HepG2 (cell line): ENCODE measurements around the gene CEBPZOS. TPM values are rescaled to one million over a fixed set of nuclear protein-coding genes. Genes with fewer than 3 reads are reported as not detected.
A peak's percentile ranks its signal among the peaks of the same experiment; 100 is the strongest.

ENCODE experiments used
- ARHGAP35 ChIP-seq: sonication (generic); formaldehyde crosslinking; IDR thresholded peaks from 2 replicates; pipeline ENCODE4 v1.9.0; 2022; ENCODE audit warnings: mild to moderate bottlenecking, inconsistent platforms, moderate library complexity, missing genetic modification reagents, borderline replicate concordance
- BCL6 ChIP-seq: IDR thresholded peaks from 2 replicates; pipeline ENCODE4 v1.6.1; 2016; ENCODE audit warnings: missing genetic modification reagents, missing compliant biosample characterization
- CENPT ChIP-seq: sonication (generic); formaldehyde crosslinking; IDR thresholded peaks from 2 replicates; pipeline ENCODE4 v1.8.0; 2022; ENCODE audit warnings: low read depth, mild to moderate bottlenecking, moderate library complexity, missing genetic modification reagents
- JDP2 ChIP-seq: sonication (generic); formaldehyde crosslinking; IDR thresholded peaks from 2 replicates; pipeline ENCODE4 v1.8.1; 2022; ENCODE audit warnings: missing genetic modification reagents, borderline replicate concordance
- MEIS2 ChIP-seq: sonication (generic); formaldehyde crosslinking; IDR thresholded peaks from 2 replicates; pipeline ENCODE4 v1.9.0; 2021; ENCODE audit warnings: mild to moderate bottlenecking, missing genetic modification reagents
- NKX3-1 ChIP-seq: sonication (generic); formaldehyde crosslinking; IDR thresholded peaks from 2 replicates; pipeline ENCODE4 v1.5.0; 2020; ENCODE audit warnings: missing genetic modification reagents
- PLRG1 ChIP-seq: fragments of 450-650 bp; conservative IDR thresholded peaks from 2 replicates; pipeline ENCODE4 v1.6.1; 2016
- SNAI1 ChIP-seq: sonication (generic); formaldehyde crosslinking; IDR thresholded peaks from 2 replicates; pipeline ENCODE4 v1.5.0; 2020; ENCODE audit warnings: mild to moderate bottlenecking, missing genetic modification reagents, borderline replicate concordance
- SRSF4 ChIP-seq: fragments of 200-400 bp; formaldehyde crosslinking; IDR thresholded peaks from one replicate; pipeline ENCODE4 v1.6.1; 2018; ENCODE audit warnings: mild to moderate bottlenecking, low read depth, low read length, moderate library complexity; ENCODE audit not compliant: poor library complexity, severe bottlenecking
- TEF ChIP-seq: sonication (generic); formaldehyde crosslinking; IDR thresholded peaks from 2 replicates; pipeline ENCODE4 v1.5.0; 2020; ENCODE audit warnings: missing genetic modification reagents
- YY1 ChIP-seq: IDR thresholded peaks from 2 replicates; pipeline ENCODE4 v1.6.1; 2011; ENCODE audit warnings: low read length, low read depth, moderate library complexity, mild to moderate bottlenecking; ENCODE audit not compliant: insufficient read depth, insufficient replicate concordance
- ZBTB14 ChIP-seq: sonication (generic); formaldehyde crosslinking; IDR thresholded peaks from 2 replicates; pipeline ENCODE4 v1.4.0; 2020; ENCODE audit warnings: missing genetic modification reagents
- ZBTB38 ChIP-seq: sonication (generic); formaldehyde crosslinking; IDR thresholded peaks from 2 replicates; pipeline ENCODE4 v1.5.1; 2020; ENCODE audit warnings: mild to moderate bottlenecking, missing genetic modification reagents
- ZMYM2 ChIP-seq: sonication (generic); formaldehyde crosslinking; IDR thresholded peaks from 2 replicates; pipeline ENCODE4 v1.8.0; 2022; ENCODE audit warnings: mild to moderate bottlenecking, missing genetic modification reagents
- ZNF101 ChIP-seq: sonication (generic); formaldehyde crosslinking; IDR thresholded peaks from 2 replicates; pipeline ENCODE4 v1.4.0; 2020; ENCODE audit warnings: mild to moderate bottlenecking, low read depth, missing genetic modification reagents, borderline replicate concordance
- ZNF557 ChIP-seq: sonication (generic); formaldehyde crosslinking; IDR thresholded peaks from 2 replicates; pipeline ENCODE4 v1.4.0; 2020; ENCODE audit warnings: missing genetic modification reagents
- ZNF580 ChIP-seq: IDR thresholded peaks from 2 replicates; pipeline ENCODE4 v1.6.1; 2016; ENCODE audit warnings: low read depth, borderline replicate concordance
- ZNF589 ChIP-seq: sonication (generic); formaldehyde crosslinking; conservative IDR thresholded peaks from 2 replicates; pipeline ENCODE4 v1.8.0; 2022; ENCODE audit warnings: mild to moderate bottlenecking, moderate library complexity, missing genetic modification reagents
- ZNF674 ChIP-seq: sonication (generic); formaldehyde crosslinking; IDR thresholded peaks from 2 replicates; pipeline ENCODE4 v1.5.0; 2020; ENCODE audit warnings: low read depth, mild to moderate bottlenecking, missing genetic modification reagents
- ZNF83 ChIP-seq: sonication (generic); formaldehyde crosslinking; IDR thresholded peaks from 2 replicates; pipeline ENCODE4 v1.4.0; 2020; ENCODE audit warnings: missing genetic modification reagents, mild to moderate bottlenecking, borderline replicate concordance
- ZSCAN29 ChIP-seq: sonication (generic); formaldehyde crosslinking; conservative IDR thresholded peaks from 2 replicates; pipeline ENCODE4 v1.4.0; 2020; ENCODE audit warnings: mild to moderate bottlenecking, missing genetic modification reagents
- ZSCAN9 ChIP-seq: IDR thresholded peaks from 2 replicates; pipeline ENCODE4 v1.6.1; 2016; ENCODE audit warnings: borderline replicate concordance
- polyA plus RNA-seq, 8 experiments: library from polyadenylated mRNA; depleted of rRNA in 3 of 8; stranded (reverse) in 7 of 8; unstranded in 1 of 8; fragments of >200 nt; fragmentation: Illumina TruSeq in 4 of 8; extraction: Trizol in 4 of 8; gene quantifications; 2 replicates each; pipeline versions ENCODE4 v1.2.1 to v1.2.3, GENCODE V29; 2011 to 2016; ENCODE audit warnings: low read depth in 4 of 8, missing spikeins in 1 of 8, mixed read lengths in 1 of 8; ENCODE audit not compliant: insufficient read depth in 1 of 8
- total RNA-seq, 5 experiments: library from RNA; depleted of rRNA; stranded (reverse); fragments of >200 nt; fragmentation: Illumina TruSeq; extraction: Trizol; gene quantifications; 2 replicates each; pipeline ENCODE4 v1.2.3, GENCODE V29; 2016; ENCODE audit warnings: low read depth in 1 of 5
- TF ChIP-seq, protein P1 (sequence below): sonication (generic); formaldehyde crosslinking; IDR thresholded peaks from 2 replicates; pipeline ENCODE4 v1.4.0; 2020; ENCODE audit warnings: mild to moderate bottlenecking, missing genetic modification reagents
- TF ChIP-seq, protein P2 (sequence below): sonication (generic); formaldehyde crosslinking; IDR thresholded peaks from 2 replicates; pipeline ENCODE4 v1.4.0; 2020; ENCODE audit warnings: missing genetic modification reagents, borderline replicate concordance

The CEBPZOS gene
- total and polyA plus RNA-seq, 2 of the 13 experiments (the other 11 are each of a cell fraction or from before 2014, with no cell fraction given) = 18.6 to 44.7 TPM

DNA sequence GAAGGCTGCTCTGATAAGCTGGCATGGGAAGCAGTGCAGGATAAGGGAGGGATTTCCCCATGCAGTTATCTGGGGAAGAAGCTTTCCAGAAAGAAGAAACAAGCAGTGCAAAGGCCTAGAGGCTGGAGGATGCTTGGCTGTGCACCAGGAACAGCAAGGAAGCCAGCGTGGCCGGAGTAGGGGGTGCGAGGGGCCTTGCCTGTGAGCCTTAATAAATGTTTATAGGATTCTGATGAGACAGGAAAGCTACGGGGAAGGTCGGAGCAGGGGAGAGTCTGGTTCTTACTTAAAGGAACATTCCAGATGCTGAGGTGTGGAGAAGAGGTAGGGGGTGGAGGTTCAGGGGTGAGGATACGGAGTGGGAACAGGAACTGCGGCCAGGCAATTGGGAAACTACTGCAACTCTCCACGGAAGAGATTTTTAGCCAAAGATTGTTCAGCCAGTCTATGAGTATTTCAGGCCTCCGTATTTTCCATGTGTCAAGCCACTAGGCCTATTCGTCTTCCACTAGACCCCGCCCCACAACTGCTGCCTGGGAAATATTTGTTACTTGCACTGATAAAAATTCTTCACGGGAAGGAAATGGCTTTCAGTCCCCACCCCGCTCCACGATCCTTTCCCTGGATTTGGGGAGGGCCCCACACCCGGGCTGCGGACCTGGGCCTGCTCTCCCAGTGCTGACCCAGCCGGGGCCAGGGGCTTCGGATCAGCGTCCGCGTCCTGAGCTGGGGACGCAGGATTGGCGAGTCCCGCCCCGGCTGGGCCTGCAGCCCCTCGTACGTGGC, 40.0 kb upstream of the CEBPZOS start (continued):
- TF ChIP-seq ZNF580 (CRISPR knock-in tag) (no peak), ZNF83 (CRISPR knock-in tag) (no peak), TEF (CRISPR knock-in tag) (no peak), SNAI1 (CRISPR knock-in tag) (no peak), ZNF557 (CRISPR knock-in tag) (no peak), BCL6 (no peak), PLRG1 (no peak), JDP2 (no peak), MEIS2 (CRISPR knock-in tag) (peak; percentile 1; the same call in 1 of the 2 replicates), YY1 (no peak), ZSCAN29 (CRISPR knock-in tag) (no peak), ZBTB14 (CRISPR knock-in tag) (no peak), SRSF4 (no peak), ZNF101 (no peak), NKX3-1 (CRISPR knock-in tag) (no peak), ZMYM2 (CRISPR knock-in tag) (no peak), ZNF589 (no peak; the same call in 1 of the 2 replicates), CENPT (no peak; the same call in 1 of the 2 replicates), ARHGAP35 (no peak), ZNF674 (CRISPR knock-in tag) (no peak), ZBTB38 (CRISPR knock-in tag) (no peak), ZSCAN9 (0 out of 2 replicates have a peak, but pooled peaks have one; percentile 62)
- TF ChIP-seq, protein P1, sequence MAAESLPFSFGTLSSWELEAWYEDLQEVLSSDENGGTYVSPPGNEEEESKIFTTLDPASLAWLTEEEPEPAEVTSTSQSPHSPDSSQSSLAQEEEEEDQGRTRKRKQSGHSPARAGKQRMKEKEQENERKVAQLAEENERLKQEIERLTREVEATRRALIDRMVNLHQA = no peak
- TF ChIP-seq, protein P2, sequence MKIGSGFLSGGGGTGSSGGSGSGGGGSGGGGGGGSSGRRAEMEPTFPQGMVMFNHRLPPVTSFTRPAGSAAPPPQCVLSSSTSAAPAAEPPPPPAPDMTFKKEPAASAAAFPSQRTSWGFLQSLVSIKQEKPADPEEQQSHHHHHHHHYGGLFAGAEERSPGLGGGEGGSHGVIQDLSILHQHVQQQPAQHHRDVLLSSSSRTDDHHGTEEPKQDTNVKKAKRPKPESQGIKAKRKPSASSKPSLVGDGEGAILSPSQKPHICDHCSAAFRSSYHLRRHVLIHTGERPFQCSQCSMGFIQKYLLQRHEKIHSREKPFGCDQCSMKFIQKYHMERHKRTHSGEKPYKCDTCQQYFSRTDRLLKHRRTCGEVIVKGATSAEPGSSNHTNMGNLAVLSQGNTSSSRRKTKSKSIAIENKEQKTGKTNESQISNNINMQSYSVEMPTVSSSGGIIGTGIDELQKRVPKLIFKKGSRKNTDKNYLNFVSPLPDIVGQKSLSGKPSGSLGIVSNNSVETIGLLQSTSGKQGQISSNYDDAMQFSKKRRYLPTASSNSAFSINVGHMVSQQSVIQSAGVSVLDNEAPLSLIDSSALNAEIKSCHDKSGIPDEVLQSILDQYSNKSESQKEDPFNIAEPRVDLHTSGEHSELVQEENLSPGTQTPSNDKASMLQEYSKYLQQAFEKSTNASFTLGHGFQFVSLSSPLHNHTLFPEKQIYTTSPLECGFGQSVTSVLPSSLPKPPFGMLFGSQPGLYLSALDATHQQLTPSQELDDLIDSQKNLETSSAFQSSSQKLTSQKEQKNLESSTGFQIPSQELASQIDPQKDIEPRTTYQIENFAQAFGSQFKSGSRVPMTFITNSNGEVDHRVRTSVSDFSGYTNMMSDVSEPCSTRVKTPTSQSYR (CRISPR knock-in tag) = no peak; the same call in 1 of the 2 replicates
